Ishikawa (cell line): ENCODE measurements around the gene HEATR3.

ENCODE experiments used
- CEBPB ChIP-seq: IDR thresholded peaks from 2 replicates; pipeline ENCODE4 v1.6.1; 2012
- CREB1 ChIP-seq: IDR thresholded peaks from 2 replicates; pipeline ENCODE4 v1.6.1; 2012; ENCODE audit warnings: low read depth
- EGR1 ChIP-seq: IDR thresholded peaks from 2 replicates; pipeline ENCODE4 v1.6.1; 2012
- EP300 ChIP-seq: IDR thresholded peaks from 2 replicates; pipeline ENCODE4 v1.6.1; 2012; ENCODE audit warnings: borderline replicate concordance
- FOXM1 ChIP-seq: IDR thresholded peaks from 2 replicates; pipeline ENCODE4 v1.6.1; 2012; ENCODE audit warnings: low read depth, borderline replicate concordance
- NFIC ChIP-seq: IDR thresholded peaks from 2 replicates; pipeline ENCODE4 v1.6.1; 2012
- RAD21 ChIP-seq: IDR thresholded peaks from 2 replicates; pipeline ENCODE4 v1.6.1; 2012; ENCODE audit warnings: low read depth
- REST ChIP-seq: IDR thresholded peaks from 2 replicates; pipeline ENCODE4 v1.6.1; 2012; ENCODE audit warnings: low read depth, mild to moderate bottlenecking
- TAF1 ChIP-seq: IDR thresholded peaks from 2 replicates; pipeline ENCODE4 v1.6.1; 2012; ENCODE audit warnings: low read depth, mild to moderate bottlenecking
- TCF12 ChIP-seq: IDR thresholded peaks from 2 replicates; pipeline ENCODE4 v1.6.1; 2012; ENCODE audit warnings: low read depth
- TEAD4 ChIP-seq: IDR thresholded peaks from 2 replicates; pipeline ENCODE4 v1.6.1; 2012
- YY1 ChIP-seq: IDR thresholded peaks from 2 replicates; pipeline ENCODE4 v1.6.1; 2012; ENCODE audit warnings: low read depth
- ZBTB7A ChIP-seq: IDR thresholded peaks from 2 replicates; pipeline ENCODE4 v1.6.1; 2012; ENCODE audit warnings: low read depth
- TF ChIP-seq, protein P1 (sequence below): IDR thresholded peaks from 2 replicates; pipeline ENCODE4 v1.6.1; 2012
- TF ChIP-seq, protein P2 (sequence below): IDR thresholded peaks from 2 replicates; pipeline ENCODE4 v1.6.1; 2012

HEATR3 gene

GRCh38 chr16:50139580-50139979 is 73.8 kb downstream of the HEATR3 start:
- TF ChIP-seq CREB1 (no peak), ZBTB7A (no peak), REST (no peak), TEAD4 (no peak), RAD21 (no peak), TAF1 (no peak), NFIC (no peak), TCF12 (no peak), YY1 (no peak), EGR1 (no peak), FOXM1 (no peak), EP300 (no peak), CEBPB (no peak)
- TF ChIP-seq, protein P1, sequence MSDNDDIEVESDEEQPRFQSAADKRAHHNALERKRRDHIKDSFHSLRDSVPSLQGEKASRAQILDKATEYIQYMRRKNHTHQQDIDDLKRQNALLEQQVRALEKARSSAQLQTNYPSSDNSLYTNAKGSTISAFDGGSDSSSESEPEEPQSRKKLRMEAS = no peak
- TF ChIP-seq, protein P2, sequence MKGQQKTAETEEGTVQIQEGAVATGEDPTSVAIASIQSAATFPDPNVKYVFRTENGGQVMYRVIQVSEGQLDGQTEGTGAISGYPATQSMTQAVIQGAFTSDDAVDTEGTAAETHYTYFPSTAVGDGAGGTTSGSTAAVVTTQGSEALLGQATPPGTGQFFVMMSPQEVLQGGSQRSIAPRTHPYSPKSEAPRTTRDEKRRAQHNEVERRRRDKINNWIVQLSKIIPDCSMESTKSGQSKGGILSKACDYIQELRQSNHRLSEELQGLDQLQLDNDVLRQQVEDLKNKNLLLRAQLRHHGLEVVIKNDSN = no peak

GRCh38 chr16:50144211-50144610 is 78.4 kb downstream of the HEATR3 start:
- TF ChIP-seq CEBPB = no peak
- TF ChIP-seq NFIC = no peak
- TF ChIP-seq TEAD4 = no peak
- TF ChIP-seq EP300 = no peak
- no peak for TF ChIP-seq ZBTB7A
- no peak for TF ChIP-seq YY1
- no peak for TF ChIP-seq FOXM1
- TF ChIP-seq, protein P1 = no peak
- no peak for TF ChIP-seq TCF12
- no peak for TF ChIP-seq TAF1
- TF ChIP-seq CREB1 = no peak

GRCh38 chr16:50146479-50147435 is 81.0 kb downstream of the HEATR3 start:
- TF ChIP-seq CREB1 (no peak), FOXM1 (no peak), TEAD4 (no peak), YY1 (no peak), REST (no peak), ZBTB7A (no peak), EP300 (no peak), NFIC (no peak), EGR1 (no peak)
- TF ChIP-seq, protein P1 = no peak

DNA sequence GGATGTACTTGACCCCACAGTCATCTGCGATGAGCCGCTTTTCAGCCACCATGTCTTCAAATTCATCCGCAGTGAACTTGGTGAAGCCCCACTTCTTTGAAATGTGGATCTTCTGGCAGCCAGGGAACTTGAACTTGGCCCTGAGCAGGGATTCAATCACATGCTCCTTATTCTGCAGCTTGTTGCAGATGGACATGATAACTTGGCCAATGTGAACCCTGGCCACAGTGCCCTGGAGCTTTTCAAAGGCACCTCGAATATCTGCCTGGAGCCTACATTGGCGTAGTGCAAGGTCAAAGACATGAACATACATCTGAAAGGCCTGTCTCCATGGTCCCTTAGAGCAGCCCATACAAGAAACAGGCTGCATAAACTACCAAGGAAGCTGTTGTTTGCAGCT is 85.6 kb downstream of the HEATR3 start:
- no peak for TF ChIP-seq TAF1
- TF ChIP-seq CREB1 = no peak
- TF ChIP-seq ZBTB7A = no peak
- TF ChIP-seq YY1 = no peak
- TF ChIP-seq, protein P1 = no peak
- TF ChIP-seq CEBPB = no peak
- no peak for TF ChIP-seq EP300
- TF ChIP-seq NFIC = no peak
- TF ChIP-seq REST = no peak
- no peak for TF ChIP-seq FOXM1
- TF ChIP-seq, protein P2 = no peak
- no peak for TF ChIP-seq RAD21
- no peak for TF ChIP-seq TCF12
- TF ChIP-seq TEAD4 = no peak
